Stimulated activated CD4-positive, alpha-beta T cell treated with anti-CD3 and anti-CD28 coated beads, TNF-alpha, amount 100 ng/mL, for 24 hours (primary cell): ENCODE results near the gene LIN37.

ENCODE experiments used
- DNase-seq, 3 experiments: peaks; one replicate each; pipeline ENCODE4 v3.0.0-alpha.2; 2020; ENCODE audit warnings: low read depth in 3 of 3

Gene LIN37

GRCh38 chr19:35774274-35775045, 26.1 kb downstream of the LIN37 start:
- no peak for DNase-seq

GRCh38 chr19:35775046-35775297, 26.6 kb downstream of the LIN37 start:
- no peak for DNase-seq

- DNase-seq: peak; percentile 97 to 100 (median 98)
Measured at GRCh38 chr19:35775298-35776101, 27.1 kb downstream of the LIN37 start, which contains the start of gene ARHGAP33. ARHGAP33 (plus strand) TSS chr19:35775564; CDS start chr19:35775659, 95 bp downstream.

GRCh38 chr19:35776102-35776788, 27.9 kb downstream of the LIN37 start:
- no peak for DNase-seq

- DNase-seq: no peak
Measured at GRCh38 chr19:35777086-35777841, 28.9 kb downstream of the LIN37 start.

- DNase-seq: no peak
Measured at GRCh38 chr19:35777961-35778360, 29.6 kb downstream of the LIN37 start.

GRCh38 chr19:35779033-35779432, 30.7 kb downstream of the LIN37 start:
- no peak for DNase-seq

GRCh38 chr19:35780058-35780457, 31.7 kb downstream of the LIN37 start:
- no peak for DNase-seq

GRCh38 chr19:35780717-35781116, 32.3 kb downstream of the LIN37 start:
- no peak for DNase-seq

- no peak for DNase-seq
Measured at GRCh38 chr19:35781650-35782049, 33.3 kb downstream of the LIN37 start.

GRCh38 chr19:35782589-35782988, 34.2 kb downstream of the LIN37 start:
- no peak for DNase-seq

GRCh38 chr19:35783469-35784434, 35.4 kb downstream of the LIN37 start:
- no peak for DNase-seq

GRCh38 chr19:35784503-35785338, 36.3 kb downstream of the LIN37 start:
- no peak for DNase-seq

GRCh38 chr19:35785339-35785627, 36.9 kb downstream of the LIN37 start:
- no peak for DNase-seq

GRCh38 chr19:35786299-35787160, 38.2 kb downstream of the LIN37 start:
- no peak for DNase-seq

- no peak for DNase-seq
Measured at GRCh38 chr19:35787227-35787799, 38.9 kb downstream of the LIN37 start.

GRCh38 chr19:35788205-35788960, 40.0 kb downstream of the LIN37 start:
- no peak for DNase-seq
